ENCODE data around the gene TENM4. TPM values are rescaled to one million over a fixed set of nuclear protein-coding genes. Genes with fewer than 3 reads are reported as not detected.

The TENM4 gene
- total RNA-seq, 2 donors from 2014 or later: 68.2 to 130 TPM

DNA sequence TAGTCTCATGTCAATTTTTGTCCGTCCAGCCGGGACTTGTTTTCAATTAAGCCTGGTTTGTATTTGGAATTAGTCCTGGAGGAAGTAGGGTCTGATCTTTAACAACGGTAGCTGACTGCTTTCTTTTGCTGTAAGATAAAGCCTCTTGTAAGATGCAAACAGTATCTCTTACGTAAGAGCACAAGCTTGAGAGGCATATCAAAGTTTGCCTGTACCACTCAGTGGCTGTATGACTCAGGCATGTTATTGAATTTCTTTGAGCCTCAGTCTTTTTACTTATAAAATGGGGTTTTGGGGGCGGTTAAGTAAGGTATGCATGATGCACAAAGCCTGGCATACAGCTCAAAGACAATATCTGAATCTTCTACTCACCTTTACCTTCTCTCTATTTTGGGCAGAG, 667.8 kb downstream of the TENM4 start:
- H3K27ac Mint-ChIP-seq: peak overlapping the region; percentile 16

DNA sequence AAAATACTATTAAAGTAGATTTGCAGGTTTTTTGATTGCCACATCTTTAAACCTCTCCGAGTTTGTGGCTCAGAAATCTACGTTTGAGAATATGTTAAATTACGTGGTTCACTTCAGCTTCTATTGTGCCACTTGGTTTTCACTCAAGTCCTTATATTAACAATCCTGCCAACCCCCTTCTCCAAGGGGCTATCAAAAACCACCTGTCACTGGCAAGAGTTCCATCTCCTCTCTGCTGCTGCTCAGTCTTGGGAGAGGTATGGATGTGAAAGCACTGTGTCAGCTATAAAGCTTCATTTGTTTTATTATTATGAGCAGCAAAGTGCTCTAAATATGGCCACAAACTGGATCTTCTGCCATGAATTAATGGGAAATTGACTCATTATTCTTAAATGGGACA, 668.6 kb downstream of the TENM4 start:
- Histone ChIP-seq H3K27ac (ENCODE audit: low read depth, low read length) (no peak overlapping the region), H3K9ac (ENCODE audit: extremely low read depth, low read length, poor library complexity, severe bottlenecking) (no peak overlapping the region), H3K4me3 (ENCODE audit: low read length) (no peak overlapping the region), H3K4me1 (ENCODE audit: control insufficient read depth, insufficient read depth, low read length) (no peaks in the 10 kb centered on the region), H3K36me3 (ENCODE audit: control insufficient read depth, insufficient read depth, low read length) (peaks cover 4% of the 10 kb centered on the region), H3K9me3 (ENCODE audit: control insufficient read depth, low read length) (no peaks in the 10 kb centered on the region), H3K27me3 (ENCODE audit: control insufficient read depth, insufficient read depth, low read length, poor library complexity, severe bottlenecking) (no peaks in the 10 kb centered on the region)
- no peak for DNase-seq
- Mint-ChIP-seq H3K36me3 (ENCODE audit: low read depth) (peaks cover 39% of the 10 kb centered on the region), H3K4me1 (no peaks in the 10 kb centered on the region), H3K4me3 (no peak overlapping the region), H3K27ac (no peak overlapping the region), H3K27me3 (ENCODE audit: insufficient read depth) (no peaks in the 10 kb centered on the region), H3K9me3 (no peaks in the 10 kb centered on the region)
- 86 to 93% methylated on average over 1 to 3 of the region's 3 CpGs for WGBS, 2 experiments (ENCODE audit: insufficient coverage in 1 of 2, insufficient read length in 1 of 2)
- TF ChIP-seq, protein P1, sequence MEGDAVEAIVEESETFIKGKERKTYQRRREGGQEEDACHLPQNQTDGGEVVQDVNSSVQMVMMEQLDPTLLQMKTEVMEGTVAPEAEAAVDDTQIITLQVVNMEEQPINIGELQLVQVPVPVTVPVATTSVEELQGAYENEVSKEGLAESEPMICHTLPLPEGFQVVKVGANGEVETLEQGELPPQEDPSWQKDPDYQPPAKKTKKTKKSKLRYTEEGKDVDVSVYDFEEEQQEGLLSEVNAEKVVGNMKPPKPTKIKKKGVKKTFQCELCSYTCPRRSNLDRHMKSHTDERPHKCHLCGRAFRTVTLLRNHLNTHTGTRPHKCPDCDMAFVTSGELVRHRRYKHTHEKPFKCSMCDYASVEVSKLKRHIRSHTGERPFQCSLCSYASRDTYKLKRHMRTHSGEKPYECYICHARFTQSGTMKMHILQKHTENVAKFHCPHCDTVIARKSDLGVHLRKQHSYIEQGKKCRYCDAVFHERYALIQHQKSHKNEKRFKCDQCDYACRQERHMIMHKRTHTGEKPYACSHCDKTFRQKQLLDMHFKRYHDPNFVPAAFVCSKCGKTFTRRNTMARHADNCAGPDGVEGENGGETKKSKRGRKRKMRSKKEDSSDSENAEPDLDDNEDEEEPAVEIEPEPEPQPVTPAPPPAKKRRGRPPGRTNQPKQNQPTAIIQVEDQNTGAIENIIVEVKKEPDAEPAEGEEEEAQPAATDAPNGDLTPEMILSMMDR (conservative IDR thresholded peaks at IDR 0.05): no peak

More for the DNA sequence above, 667.8 kb downstream of the TENM4 start:
- no peak for DNase-seq
- Histone ChIP-seq H3K27ac (ENCODE audit: low read depth, low read length) (no peak overlapping the region), H3K9me3 (ENCODE audit: control insufficient read depth, low read length) (no peaks in the 10 kb centered on the region), H3K9ac (ENCODE audit: extremely low read depth, low read length, poor library complexity, severe bottlenecking) (no peak overlapping the region), H3K36me3 (ENCODE audit: control insufficient read depth, insufficient read depth, low read length) (peaks cover 4% of the 10 kb centered on the region), H3K4me1 (ENCODE audit: control insufficient read depth, insufficient read depth, low read length) (no peaks in the 10 kb centered on the region), H3K27me3 (ENCODE audit: control insufficient read depth, insufficient read depth, low read length, poor library complexity, severe bottlenecking) (no peaks in the 10 kb centered on the region), H3K4me3 (ENCODE audit: low read length) (no peak overlapping the region)
- Mint-ChIP-seq H3K36me3 (ENCODE audit: low read depth) (peaks cover 32% of the 10 kb centered on the region), H3K9me3 (no peaks in the 10 kb centered on the region), H3K27me3 (ENCODE audit: insufficient read depth) (no peaks in the 10 kb centered on the region), H3K4me1 (no peaks in the 10 kb centered on the region), H3K4me3 (no peak overlapping the region)
- 85 to 92% methylated on average over 2 to 5 of the region's 5 CpGs for WGBS, 2 experiments (ENCODE audit: insufficient coverage in 1 of 2, insufficient read length in 1 of 2)
- TF ChIP-seq, protein P1 (conservative IDR thresholded peaks at IDR 0.05): no peak

DNA sequence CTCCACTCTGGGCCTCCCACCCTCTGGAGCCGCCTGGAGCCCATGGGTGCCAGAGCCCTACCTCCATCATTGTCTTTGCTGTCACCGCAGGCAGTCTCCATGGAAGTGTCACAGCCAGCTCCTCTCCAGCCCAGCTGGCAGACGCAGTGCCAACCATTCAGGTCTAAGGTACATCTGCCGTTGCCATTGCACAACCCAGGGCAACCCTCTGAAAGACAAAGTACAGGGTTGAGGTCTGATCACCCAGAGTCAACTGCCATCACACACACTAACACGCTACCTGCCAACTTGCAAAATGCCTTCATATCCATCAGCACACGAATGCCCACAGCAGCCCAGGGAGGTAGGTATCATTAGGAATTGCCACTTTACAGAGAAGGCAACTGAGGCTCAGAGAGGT, 669.9 kb downstream of the TENM4 start:
- TF ChIP-seq, protein P1 (conservative IDR thresholded peaks at IDR 0.05): no peak
- Mint-ChIP-seq H3K27me3 (ENCODE audit: insufficient read depth) (no peaks in the 10 kb centered on the region), H3K27ac (no peak overlapping the region), H3K4me3 (no peak overlapping the region), H3K9me3 (no peaks in the 10 kb centered on the region), H3K36me3 (ENCODE audit: low read depth) (peaks cover 45% of the 10 kb centered on the region), H3K4me1 (no peaks in the 10 kb centered on the region)
- Histone ChIP-seq H3K4me1 (ENCODE audit: control insufficient read depth, insufficient read depth, low read length) (no peaks in the 10 kb centered on the region), H3K9me3 (ENCODE audit: control insufficient read depth, low read length) (no peaks in the 10 kb centered on the region), H3K27me3 (ENCODE audit: control insufficient read depth, insufficient read depth, low read length, poor library complexity, severe bottlenecking) (no peaks in the 10 kb centered on the region), H3K4me3 (ENCODE audit: low read length) (no peak overlapping the region), H3K27ac (ENCODE audit: low read depth, low read length) (no peak overlapping the region), H3K36me3 (ENCODE audit: control insufficient read depth, insufficient read depth, low read length) (peaks cover 4% of the 10 kb centered on the region), H3K9ac (ENCODE audit: extremely low read depth, low read length, poor library complexity, severe bottlenecking) (no peak overlapping the region)
- DNase-seq: no peak
- 90 to 92% methylated on average over 4 to 6 of the region's 6 CpGs for WGBS, 2 experiments (ENCODE audit: insufficient coverage in 1 of 2, insufficient read length in 1 of 2)

All from endodermal cell (in vitro differentiated cells).